Measurements from ENCODE around the gene SBF2. TPM values are rescaled to one million over a fixed set of nuclear protein-coding genes. Genes with fewer than 3 reads are reported as not detected.
"Not testable (repeated sequence)": the region's sequence is repeated elsewhere in the genome, so short reads cannot be mapped to it uniquely, and the experiment has no call there.

Gene SBF2
- total RNA-seq, 4 donors from 2014 or later = 20.6 to 48.6 (median 26.0) TPM

- no peak for DNase-seq
- no peaks in the 10 kb centered on the region for H3K4me1 ChIP-seq
- TF ChIP-seq, protein P1, sequence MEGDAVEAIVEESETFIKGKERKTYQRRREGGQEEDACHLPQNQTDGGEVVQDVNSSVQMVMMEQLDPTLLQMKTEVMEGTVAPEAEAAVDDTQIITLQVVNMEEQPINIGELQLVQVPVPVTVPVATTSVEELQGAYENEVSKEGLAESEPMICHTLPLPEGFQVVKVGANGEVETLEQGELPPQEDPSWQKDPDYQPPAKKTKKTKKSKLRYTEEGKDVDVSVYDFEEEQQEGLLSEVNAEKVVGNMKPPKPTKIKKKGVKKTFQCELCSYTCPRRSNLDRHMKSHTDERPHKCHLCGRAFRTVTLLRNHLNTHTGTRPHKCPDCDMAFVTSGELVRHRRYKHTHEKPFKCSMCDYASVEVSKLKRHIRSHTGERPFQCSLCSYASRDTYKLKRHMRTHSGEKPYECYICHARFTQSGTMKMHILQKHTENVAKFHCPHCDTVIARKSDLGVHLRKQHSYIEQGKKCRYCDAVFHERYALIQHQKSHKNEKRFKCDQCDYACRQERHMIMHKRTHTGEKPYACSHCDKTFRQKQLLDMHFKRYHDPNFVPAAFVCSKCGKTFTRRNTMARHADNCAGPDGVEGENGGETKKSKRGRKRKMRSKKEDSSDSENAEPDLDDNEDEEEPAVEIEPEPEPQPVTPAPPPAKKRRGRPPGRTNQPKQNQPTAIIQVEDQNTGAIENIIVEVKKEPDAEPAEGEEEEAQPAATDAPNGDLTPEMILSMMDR (IDR thresholded peaks at IDR 0.05) = no peak
- TF ChIP-seq POLR2A (IDR thresholded peaks at IDR 0.05) = no peak
- WGBS, 2 donors = 41 to 50% methylated on average over 2 of the region's 2 CpGs
- H3K27ac ChIP-seq = no peak overlapping the region
- peaks cover 0 to 11% (median 0%) of the 10 kb centered on the region in 3 donors for H3K36me3 ChIP-seq
- H3K9me3 ChIP-seq = peaks cover 0 to 23% (median 18%) of the 10 kb centered on the region in 3 donors
- intact Hi-C loops (cut with DNase I) = no loop called here
- H3K27me3 ChIP-seq = no peaks in the 10 kb centered on the region
- H3K4me3 ChIP-seq = no peak overlapping the region
Measured at GRCh38 chr11:10041332-10041731, 252.7 kb downstream of the SBF2 start.

DNA sequence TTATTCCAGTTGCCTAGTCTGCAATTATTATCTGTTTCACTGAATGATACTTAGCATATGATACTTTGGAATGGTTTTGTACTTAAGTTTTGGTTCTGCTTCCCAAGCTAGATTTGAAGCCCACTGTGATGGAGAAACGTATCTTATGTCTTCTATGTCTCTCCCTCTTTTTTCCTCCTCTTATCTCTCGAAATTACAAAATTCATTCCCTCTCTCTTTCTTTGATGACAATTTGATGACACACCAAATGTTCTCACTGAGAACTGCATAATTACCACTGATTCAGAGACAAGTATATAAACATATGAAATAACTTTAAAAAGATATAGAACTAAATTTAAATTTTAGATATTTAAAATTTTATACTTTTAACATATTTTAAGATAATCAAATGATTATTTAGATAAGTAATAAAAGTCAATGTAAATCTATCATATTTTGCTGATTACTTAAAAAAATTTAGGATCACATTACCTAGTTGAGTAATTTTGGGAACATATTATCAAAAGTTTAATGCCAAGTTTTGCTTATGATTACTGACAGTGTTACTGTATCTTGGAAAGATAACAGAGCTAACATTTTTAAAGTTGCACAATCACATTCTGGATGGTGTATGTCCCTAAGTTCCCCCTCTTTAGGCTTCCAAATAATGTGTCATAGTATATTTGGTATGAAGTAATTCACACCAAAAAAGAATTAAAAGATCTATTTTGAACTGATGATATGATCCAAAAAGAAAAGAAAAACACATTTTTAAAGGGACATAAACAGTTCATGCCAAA lies 255.3 kb downstream of the SBF2 start:
- intact Hi-C loops (cut with DNase I) = no loop called here
- Histone ChIP-seq H3K27ac (no peak overlapping the region), H3K4me3 (no peak overlapping the region), H3K27me3 (no peaks in the 10 kb centered on the region), H3K4me1 (no peaks in the 10 kb centered on the region), H3K9me3 (no peaks in the 10 kb centered on the region), H3K36me3 (peaks cover 0 to 11% (median 0%) of the 10 kb centered on the region in 3 donors)
- no peak for TF ChIP-seq POLR2A (IDR thresholded peaks at IDR 0.05)
- TF ChIP-seq, protein P1 (IDR thresholded peaks at IDR 0.05) = no peak
- WGBS, 2 donors = 67 to 74% methylated on average over 2 of the region's 2 CpGs
- no peak for DNase-seq

- DNase-seq; H3K9me3 ChIP-seq; H3K4me3 ChIP-seq; H3K4me1 ChIP-seq; intact Hi-C loops (cut with DNase I); H3K27me3 ChIP-seq; H3K36me3 ChIP-seq; H3K27ac ChIP-seq: not testable (repeated sequence)
- WGBS, 2 donors = 95 to 96% methylated on average over 6 of the region's 6 CpGs
Measured at GRCh38 chr11:10035932-10036331, 258.1 kb downstream of the SBF2 start.

DNA sequence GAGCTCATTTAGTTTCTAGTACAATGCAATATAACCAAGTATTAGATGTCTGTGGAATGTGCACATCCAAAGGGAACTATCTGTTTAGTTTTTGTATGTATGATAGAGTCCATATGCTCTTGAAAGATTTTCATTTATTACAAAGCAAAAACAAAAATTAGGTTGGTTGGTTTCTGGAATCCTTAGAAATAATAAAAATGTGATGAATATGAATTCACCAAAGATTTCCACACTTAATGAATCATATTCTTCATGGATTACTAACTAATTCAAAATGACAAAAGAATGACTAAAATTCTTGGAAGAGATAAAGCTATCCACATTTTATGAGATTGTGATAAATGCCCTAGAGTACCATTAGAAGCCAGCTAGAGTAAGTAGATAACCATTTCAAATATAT lies 261.1 kb downstream of the SBF2 start:
- Histone ChIP-seq H3K27ac (no peak overlapping the region), H3K36me3 (peaks cover 0 to 18% (median 0%) of the 10 kb centered on the region in 3 donors), H3K9me3 (no peaks in the 10 kb centered on the region), H3K4me1 (no peaks in the 10 kb centered on the region), H3K4me3 (no peak overlapping the region), H3K27me3 (no peaks in the 10 kb centered on the region)
- intact Hi-C loops (cut with DNase I) = no loop called here
- DNase-seq = no peak
- TF ChIP-seq, protein P1 (IDR thresholded peaks at IDR 0.05) = no peak
- TF ChIP-seq POLR2A (IDR thresholded peaks at IDR 0.05) = no peak

DNA sequence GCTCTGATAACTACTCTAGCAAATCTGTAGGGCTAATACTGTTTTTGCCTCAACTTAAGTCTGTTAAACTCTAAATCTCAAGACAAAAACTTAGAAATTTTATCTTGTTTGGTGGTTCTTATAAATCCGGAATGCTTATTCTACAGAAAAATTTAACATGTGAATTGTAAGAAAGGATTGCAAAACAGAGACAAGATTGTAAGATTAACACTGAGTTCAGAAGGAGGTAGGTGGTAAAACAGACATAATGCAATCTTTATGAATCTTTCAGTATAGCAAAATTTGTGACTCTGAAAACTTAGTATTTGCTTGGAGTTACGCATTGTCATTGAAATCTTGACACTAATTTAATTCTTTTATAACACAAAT lies 263.9 kb downstream of the SBF2 start:
- H3K36me3 ChIP-seq = peaks cover 0 to 28% (median 0%) of the 10 kb centered on the region in 3 donors
- H3K4me3 ChIP-seq = no peak overlapping the region
- no peaks in the 10 kb centered on the region for H3K27me3 ChIP-seq
- no peak overlapping the region for H3K27ac ChIP-seq
- H3K9me3 ChIP-seq = no peaks in the 10 kb centered on the region
- 92 to 94% methylated on average over 2 of the region's 2 CpGs for WGBS, 2 donors
- no peaks in the 10 kb centered on the region for H3K4me1 ChIP-seq
- TF ChIP-seq, protein P1 (IDR thresholded peaks at IDR 0.05) = no peak
- no peak for TF ChIP-seq POLR2A (IDR thresholded peaks at IDR 0.05)
- no peak for DNase-seq
- intact Hi-C loops (cut with DNase I) = no loop called here

Data from esophagus squamous epithelium (tissue), 5 donors.